HG03439 (cell line): Measurements from ENCODE around the gene ELL2.
A peak's percentile ranks its signal among the peaks of the same experiment; 100 is the strongest.

Experiments used
- ATAC-seq: cut with Tn5 transposase; IDR thresholded peaks from one replicate; pipeline ENCODE4 v1.9.1; 2021; ENCODE audit warnings: mild to moderate bottlenecking, moderate library complexity; ENCODE audit not compliant: unreplicated experiment

Gene ELL2

DNA sequence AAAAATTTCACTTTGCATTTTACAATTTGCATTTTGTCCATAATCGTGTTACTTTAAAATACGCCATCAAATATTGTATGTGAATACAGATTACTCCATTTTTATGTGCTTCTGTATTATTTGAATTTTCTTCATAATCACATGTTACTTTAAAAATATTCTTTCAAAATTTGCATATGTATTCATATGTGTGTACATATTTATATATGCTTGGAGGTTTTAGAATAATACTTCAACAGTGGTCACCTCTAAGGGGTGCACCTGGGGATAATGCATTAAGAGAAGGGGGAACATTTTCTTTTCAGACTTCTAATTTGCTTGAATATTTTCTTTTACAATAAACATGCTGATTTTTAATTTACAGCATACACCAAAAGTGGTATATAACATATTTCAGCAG, 21.9 kb upstream of the ELL2 start:
- no peak for ATAC-seq

- no peak for ATAC-seq
Measured at GRCh38 chr5:95983080-95983479, 21.4 kb upstream of the ELL2 start.

DNA sequence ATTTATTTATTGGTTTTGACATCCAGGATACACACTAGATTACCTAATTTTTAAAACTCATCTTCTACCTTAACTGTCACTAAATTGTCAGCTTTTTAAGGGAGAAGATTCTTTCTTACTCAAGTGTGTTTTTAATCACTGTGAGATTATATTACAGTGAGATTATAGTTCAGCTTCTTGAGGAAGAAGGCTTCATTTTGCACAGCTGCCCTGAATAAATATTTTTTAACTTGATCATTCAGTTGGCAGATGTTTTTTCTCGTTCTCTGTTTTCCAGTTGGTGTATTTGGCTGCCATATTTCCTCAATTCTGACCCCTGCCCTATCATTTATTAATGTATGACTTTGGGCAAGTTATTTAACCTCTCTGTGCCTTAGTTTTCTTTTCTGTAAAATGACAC, 15.0 kb upstream of the ELL2 start:
- no peak for ATAC-seq

DNA sequence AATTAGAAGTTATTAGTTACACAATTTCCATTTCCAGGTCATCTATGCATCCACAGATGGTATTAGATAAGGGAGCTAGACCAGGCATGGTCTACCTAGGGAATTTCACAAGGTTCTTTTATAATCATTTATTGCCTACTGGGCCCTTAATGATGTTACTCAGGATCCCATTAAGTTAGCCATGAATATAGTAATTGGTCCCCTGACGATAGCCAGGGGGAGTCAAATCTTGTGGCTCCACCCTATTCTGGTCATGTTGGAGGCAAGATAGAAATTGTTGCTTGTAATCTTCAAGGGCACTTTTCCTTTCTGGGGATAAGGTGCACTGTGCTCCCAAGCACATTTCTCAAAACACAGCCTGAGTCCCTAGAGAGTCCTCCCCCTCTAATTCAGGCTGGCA, 14.1 kb upstream of the ELL2 start:
- ATAC-seq = no peak

DNA sequence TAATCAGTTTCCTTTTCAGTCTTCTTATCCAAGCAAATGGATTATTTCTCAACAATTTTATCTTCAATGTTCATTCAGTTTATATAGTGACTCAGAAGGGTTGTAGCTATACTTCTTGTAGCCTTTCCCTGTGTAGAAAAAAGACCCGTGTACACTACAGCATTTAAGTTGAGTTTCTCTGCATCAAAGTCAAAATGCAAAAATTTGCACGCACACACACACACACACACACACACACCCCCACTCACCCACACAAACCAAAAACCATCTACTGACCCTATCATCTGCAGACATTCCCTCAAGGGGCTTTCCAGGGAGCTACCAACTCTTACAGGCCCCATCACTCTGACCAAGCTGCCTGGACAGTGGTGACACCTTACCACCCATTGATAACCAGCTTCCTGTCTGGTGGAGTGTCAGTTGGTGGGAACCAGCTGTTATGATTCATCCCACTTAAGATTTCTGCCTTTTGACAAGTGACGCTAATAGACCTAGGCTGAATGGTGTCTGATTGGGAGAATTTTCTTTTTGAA, 12.2 kb upstream of the ELL2 start:
- ATAC-seq = peak; percentile 98

DNA sequence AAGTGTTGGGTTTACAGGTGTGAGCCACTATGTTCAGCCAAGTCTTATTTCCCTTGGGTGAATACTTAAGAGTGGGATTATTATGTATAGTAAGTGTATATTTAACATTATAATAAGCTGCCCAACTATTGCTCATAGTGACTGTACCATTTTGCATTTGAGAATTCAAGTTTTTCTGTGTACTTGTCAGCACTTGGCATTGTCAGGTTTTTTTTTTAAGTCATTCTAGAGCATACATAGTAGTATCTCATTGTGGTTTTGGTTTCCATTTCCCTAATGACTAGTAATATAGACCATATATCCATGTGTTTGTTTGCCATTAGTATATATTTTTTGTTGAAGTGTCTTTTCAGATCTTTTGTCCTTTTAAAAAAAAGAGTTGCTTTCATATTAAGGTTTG, 10.5 kb upstream of the ELL2 start:
- no peak for ATAC-seq

DNA sequence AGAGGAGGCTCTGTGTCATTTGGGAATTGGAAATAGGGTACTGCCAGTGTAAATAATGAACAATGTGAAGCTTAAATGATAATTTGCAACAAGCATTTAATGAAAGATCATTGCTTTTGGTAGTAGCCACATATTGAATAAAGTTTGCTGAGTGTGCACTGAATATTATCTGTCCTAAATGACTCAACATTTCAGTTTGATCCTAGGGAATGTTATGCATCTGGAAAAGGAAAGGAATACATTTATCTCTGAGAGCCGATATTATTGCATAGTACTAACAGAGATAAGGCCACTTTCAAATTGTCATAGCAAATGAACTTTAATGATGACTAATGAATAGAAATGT, 8.7 kb upstream of the ELL2 start:
- ATAC-seq = no peak

GRCh38 chr5:95969651-95970358, 8.2 kb upstream of the ELL2 start:
- ATAC-seq = no peak

GRCh38 chr5:95969055-95969454, 7.4 kb upstream of the ELL2 start:
- no peak for ATAC-seq

- ATAC-seq = no peak
Measured at GRCh38 chr5:95967236-95967635, 5.6 kb upstream of the ELL2 start.

DNA sequence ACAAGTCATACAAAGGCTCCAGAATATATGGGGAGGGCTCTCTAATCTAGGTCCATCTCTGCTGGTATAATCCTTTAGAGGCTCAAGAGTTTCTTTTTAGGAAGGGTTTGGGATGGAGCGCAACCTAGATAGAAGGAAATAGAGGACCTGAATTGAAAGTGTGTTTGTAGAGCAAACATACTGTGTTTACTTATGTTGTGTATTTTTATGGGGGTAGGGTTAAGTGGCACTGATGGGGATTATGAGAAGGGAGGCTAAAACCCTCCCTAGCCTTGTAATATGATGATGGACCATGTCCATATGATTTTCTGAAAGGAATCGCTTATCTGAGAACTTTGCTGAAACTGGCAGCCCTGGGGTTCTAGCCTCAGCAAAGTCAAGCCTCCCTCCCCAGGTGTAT, 4.4 kb upstream of the ELL2 start:
- ATAC-seq = no peak

DNA sequence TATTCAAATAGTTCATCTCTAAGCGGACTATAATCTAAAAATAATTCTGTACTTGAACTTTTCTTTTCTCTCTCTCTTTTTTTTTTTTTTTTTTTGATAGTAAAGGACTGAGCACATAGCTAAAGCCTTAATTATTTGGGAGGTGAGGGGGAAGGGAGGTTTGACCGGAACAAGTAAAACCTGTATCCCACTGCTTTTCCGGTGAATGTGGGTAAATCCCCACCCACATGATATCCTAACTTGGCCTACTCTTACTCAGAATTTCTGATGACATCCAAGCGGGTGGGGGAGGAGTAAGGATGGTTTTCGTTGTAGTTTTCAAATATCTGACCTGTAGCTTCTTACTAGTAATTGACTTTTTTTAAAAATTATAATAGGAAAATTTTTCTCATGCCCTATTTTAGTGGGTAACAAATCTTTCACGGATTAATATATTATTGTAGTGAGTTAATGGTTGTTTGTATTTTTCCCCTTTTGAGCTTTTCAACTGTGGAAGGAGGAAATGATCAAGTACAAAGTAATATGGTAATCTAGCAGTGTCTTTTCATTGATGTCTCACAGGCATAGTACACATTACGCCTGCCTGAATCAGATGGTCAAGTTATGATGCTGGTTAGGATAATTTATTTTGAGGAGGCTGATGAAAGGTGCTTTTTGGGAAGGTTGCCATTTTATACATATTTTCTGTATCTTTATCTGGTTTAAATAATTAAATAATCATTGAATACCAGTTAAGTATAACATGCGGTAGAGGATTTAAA, 2.2 kb upstream of the ELL2 start:
- no peak for ATAC-seq

DNA sequence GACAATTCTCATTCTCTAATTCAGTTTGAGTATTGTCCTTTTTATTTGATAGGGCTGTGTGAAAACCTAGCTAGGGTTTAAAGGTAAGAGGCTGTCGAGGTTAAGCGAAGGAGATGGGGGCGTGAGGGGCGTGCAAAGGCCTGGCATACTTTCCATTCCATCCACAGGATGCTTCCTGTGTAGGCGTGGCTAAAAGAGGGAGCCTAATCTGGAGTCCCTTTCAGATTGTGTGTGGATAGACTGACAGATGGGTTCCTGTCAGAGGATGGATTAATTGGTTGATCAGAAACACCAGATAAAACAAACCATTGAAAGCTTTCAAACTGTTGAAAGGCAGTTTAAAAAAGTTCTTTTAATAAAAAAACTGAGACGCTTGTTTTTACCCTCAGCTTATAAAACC, 1.1 kb upstream of the ELL2 start:
- ATAC-seq = no peak

GRCh38 chr5:95962475-95962773, 773 bp upstream of the ELL2 start:
- ATAC-seq = no peak

GRCh38 chr5:95960667-95961616, 709 bp downstream of the ELL2 start:
- peak; percentile 43 for ATAC-seq

- no peak for ATAC-seq
Measured at GRCh38 chr5:95959888-95960666, 1.6 kb downstream of the ELL2 start.

DNA sequence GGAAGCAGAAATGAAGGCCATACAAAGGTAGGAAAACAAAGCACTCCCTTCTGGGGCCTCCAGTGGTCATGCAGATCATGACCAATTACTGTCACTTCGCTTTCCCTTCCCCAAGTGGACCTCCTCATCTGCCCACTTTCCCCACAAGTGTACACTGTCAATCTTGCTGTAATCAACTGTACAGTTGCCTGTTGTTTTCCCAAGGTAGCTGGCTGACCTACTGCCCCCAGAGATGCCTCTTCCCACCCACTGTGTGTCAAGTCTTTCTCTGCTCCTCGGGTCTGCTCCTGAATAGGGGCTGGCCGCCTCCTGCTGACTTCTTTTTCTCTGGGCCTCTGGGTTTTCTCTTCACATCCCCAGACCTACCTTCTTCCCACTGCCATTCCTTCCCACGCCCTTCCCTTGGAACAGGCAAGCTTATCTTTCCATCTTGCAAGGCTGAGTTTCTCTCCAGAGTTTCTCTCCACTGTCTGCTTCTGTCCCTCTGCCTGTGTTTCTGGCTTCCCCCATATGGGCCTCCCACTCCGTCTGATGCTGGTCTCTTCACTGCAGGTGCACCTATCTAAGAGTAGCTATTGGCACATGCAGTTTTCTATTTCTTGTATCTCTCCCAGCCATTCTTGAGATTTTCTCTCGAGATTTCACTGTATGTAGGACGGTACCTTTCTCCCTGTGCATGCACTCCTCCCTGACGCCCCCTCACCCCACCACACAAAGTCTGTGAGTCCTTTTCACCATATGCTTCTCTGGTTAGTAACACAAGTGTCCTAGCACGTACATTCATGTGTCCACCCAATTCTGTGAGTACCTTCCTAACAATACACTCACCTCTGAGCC, 2.4 kb downstream of the ELL2 start:
- no peak for ATAC-seq

- ATAC-seq = no peak
Measured at GRCh38 chr5:95958310-95959014, 3.2 kb downstream of the ELL2 start.

DNA sequence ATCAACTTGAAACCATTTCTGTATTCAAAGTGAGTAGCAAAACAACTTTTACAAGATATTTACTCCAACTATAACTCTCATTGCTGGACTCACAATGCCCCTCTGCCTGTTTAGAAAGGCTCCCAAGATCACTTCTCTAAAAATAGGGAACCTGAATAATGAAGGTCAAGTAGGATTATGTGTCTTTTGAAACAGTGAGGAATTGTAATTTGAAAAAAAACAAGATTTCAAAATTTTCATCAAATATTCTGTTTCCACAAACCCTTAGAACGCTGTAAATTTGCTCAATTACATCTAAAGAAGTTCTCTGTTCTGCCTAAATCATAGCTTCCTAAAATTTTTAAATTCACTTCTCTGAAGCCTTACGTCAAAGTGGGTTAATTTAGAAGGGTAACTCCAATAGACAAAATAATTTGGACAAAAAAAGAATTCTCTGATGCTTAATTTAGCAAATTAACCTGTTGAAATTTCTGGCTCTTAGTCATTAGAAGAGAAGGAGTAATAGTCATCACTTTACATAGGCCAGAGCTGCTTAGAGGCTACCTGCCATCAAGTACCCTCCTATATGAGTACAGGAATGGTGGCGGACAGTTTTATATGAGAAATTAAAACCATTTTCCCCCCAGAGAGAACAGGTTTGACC, 4.0 kb downstream of the ELL2 start:
- no peak for ATAC-seq
